ENCODE data around the gene BICRAL.

Gene BICRAL

GRCh38 chr6:42805297-42805861 lies 23.5 kb downstream of the BICRAL start:
- no peak for TF ChIP-seq GATA3 (IDR thresholded peaks at IDR 0.05; ENCODE audit: low read depth, low read length)
- TF ChIP-seq GATA2 (IDR thresholded peaks at IDR 0.05; ENCODE audit: low read depth, low read length): no peak

GRCh38 chr6:42808492-42809483 lies 26.9 kb downstream of the BICRAL start:
- TF ChIP-seq GATA2 (IDR thresholded peaks at IDR 0.05; ENCODE audit: low read depth, low read length) (no peak), GATA3 (IDR thresholded peaks at IDR 0.05; ENCODE audit: low read depth, low read length) (no peak)

GRCh38 chr6:42813074-42813645 lies 31.3 kb downstream of the BICRAL start:
- TF ChIP-seq GATA3 (IDR thresholded peaks at IDR 0.05; ENCODE audit: low read depth, low read length): no peak
- TF ChIP-seq GATA2 (IDR thresholded peaks at IDR 0.05; ENCODE audit: low read depth, low read length): no peak

GRCh38 chr6:42813906-42814444 lies 32.1 kb downstream of the BICRAL start:
- TF ChIP-seq GATA2 (IDR thresholded peaks at IDR 0.05; ENCODE audit: low read depth, low read length) (no peak), GATA3 (IDR thresholded peaks at IDR 0.05; ENCODE audit: low read depth, low read length) (no peak)

GRCh38 chr6:42817907-42818306 lies 36.1 kb downstream of the BICRAL start:
- no peak for TF ChIP-seq GATA3 (IDR thresholded peaks at IDR 0.05; ENCODE audit: low read depth, low read length)
- TF ChIP-seq GATA2 (IDR thresholded peaks at IDR 0.05; ENCODE audit: low read depth, low read length): no peak

GRCh38 chr6:42818416-42818815 lies 36.6 kb downstream of the BICRAL start:
- no peak for TF ChIP-seq GATA2 (IDR thresholded peaks at IDR 0.05; ENCODE audit: low read depth, low read length)
- TF ChIP-seq GATA3 (IDR thresholded peaks at IDR 0.05; ENCODE audit: low read depth, low read length): no peak

GRCh38 chr6:42818878-42819277 lies 37.0 kb downstream of the BICRAL start:
- TF ChIP-seq GATA2 (IDR thresholded peaks at IDR 0.05; ENCODE audit: low read depth, low read length) (no peak), GATA3 (IDR thresholded peaks at IDR 0.05; ENCODE audit: low read depth, low read length) (no peak)

- TF ChIP-seq GATA2 (IDR thresholded peaks at IDR 0.05; ENCODE audit: low read depth, low read length): no peak
- no peak for TF ChIP-seq GATA3 (IDR thresholded peaks at IDR 0.05; ENCODE audit: low read depth, low read length)
These were observed 38.1 kb downstream of the BICRAL start for GRCh38 chr6:42819803-42820511.

GRCh38 chr6:42820512-42821340 lies 38.9 kb downstream of the BICRAL start:
- TF ChIP-seq GATA2 (IDR thresholded peaks at IDR 0.05; ENCODE audit: low read depth, low read length) (no peak; the same call in 1 of the 2 replicates), GATA3 (IDR thresholded peaks at IDR 0.05; ENCODE audit: low read depth, low read length) (no peak)

GRCh38 chr6:42821341-42821668 lies 39.5 kb downstream of the BICRAL start:
- no peak for TF ChIP-seq GATA3 (IDR thresholded peaks at IDR 0.05; ENCODE audit: low read depth, low read length)
- no peak for TF ChIP-seq GATA2 (IDR thresholded peaks at IDR 0.05; ENCODE audit: low read depth, low read length)

GRCh38 chr6:42821846-42822245 lies 40.0 kb downstream of the BICRAL start:
- TF ChIP-seq GATA2 (IDR thresholded peaks at IDR 0.05; ENCODE audit: low read depth, low read length) (no peak), GATA3 (IDR thresholded peaks at IDR 0.05; ENCODE audit: low read depth, low read length) (no peak)

GRCh38 chr6:42829561-42830092 lies 47.8 kb downstream of the BICRAL start:
- TF ChIP-seq GATA2 (IDR thresholded peaks at IDR 0.05; ENCODE audit: low read depth, low read length) (no peak), GATA3 (IDR thresholded peaks at IDR 0.05; ENCODE audit: low read depth, low read length) (no peak)

- TF ChIP-seq GATA2 (IDR thresholded peaks at IDR 0.05; ENCODE audit: low read depth, low read length) (no peak), GATA3 (IDR thresholded peaks at IDR 0.05; ENCODE audit: low read depth, low read length) (no peak)
These were observed 49.4 kb downstream of the BICRAL start for GRCh38 chr6:42831237-42831636.

All from SH-SY5Y (cell line).